GM19240 (cell line): ENCODE results near the gene RBMY1E.
"Not testable (repeated sequence)": the region's sequence is repeated elsewhere in the genome, so short reads cannot be mapped to it uniquely, and the experiment has no call there.

Experiments
- DNase-seq: peaks from one replicate; pipeline ENCODE4 v3.0.0; 2011; ENCODE audit warnings: low spot score; ENCODE audit not compliant: insufficient read length

RBMY1E gene

DNA sequence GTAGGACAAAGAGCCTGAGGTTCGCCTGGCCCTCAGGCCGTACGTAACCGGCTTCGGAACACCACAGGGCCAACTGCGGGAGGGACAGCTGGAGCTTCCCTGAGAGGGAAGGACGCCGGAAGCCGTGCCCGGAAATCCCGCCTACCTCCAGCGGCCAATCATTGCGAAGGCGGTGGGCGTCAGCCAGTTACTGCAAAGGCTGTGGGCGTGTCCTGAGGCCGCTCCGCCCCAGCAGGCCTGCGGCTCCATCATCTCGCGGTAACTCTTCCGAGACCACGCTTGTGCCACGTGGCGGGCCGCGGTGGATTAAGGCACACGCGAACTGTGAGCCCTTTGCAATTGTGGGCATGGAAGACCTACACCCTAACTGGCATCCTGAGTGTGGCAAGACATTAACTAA, at the start of gene RBMY1E:
Gene RBMY1E, minus strand, starts transcription at position 101 of the 400 bp plus-strand sequence. CDS start 1,978 bp downstream, outside the sequence.
- DNase-seq, result not testable (repeated sequence)

DNA sequence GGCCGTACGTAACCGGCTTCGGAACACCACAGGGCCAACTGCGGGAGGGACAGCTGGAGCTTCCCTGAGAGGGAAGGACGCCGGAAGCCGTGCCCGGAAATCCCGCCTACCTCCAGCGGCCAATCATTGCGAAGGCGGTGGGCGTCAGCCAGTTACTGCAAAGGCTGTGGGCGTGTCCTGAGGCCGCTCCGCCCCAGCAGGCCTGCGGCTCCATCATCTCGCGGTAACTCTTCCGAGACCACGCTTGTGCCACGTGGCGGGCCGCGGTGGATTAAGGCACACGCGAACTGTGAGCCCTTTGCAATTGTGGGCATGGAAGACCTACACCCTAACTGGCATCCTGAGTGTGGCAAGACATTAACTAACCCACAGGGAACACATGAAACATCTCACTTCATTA, 23.4 kb downstream of the RBMY1E start, which contains the start of gene RBMY1D:
Gene RBMY1D, minus strand, starts transcription at position 101 of the 400 bp plus-strand sequence. CDS start 2,013 bp downstream, outside the sequence.
- not testable (repeated sequence) for DNase-seq

DNA sequence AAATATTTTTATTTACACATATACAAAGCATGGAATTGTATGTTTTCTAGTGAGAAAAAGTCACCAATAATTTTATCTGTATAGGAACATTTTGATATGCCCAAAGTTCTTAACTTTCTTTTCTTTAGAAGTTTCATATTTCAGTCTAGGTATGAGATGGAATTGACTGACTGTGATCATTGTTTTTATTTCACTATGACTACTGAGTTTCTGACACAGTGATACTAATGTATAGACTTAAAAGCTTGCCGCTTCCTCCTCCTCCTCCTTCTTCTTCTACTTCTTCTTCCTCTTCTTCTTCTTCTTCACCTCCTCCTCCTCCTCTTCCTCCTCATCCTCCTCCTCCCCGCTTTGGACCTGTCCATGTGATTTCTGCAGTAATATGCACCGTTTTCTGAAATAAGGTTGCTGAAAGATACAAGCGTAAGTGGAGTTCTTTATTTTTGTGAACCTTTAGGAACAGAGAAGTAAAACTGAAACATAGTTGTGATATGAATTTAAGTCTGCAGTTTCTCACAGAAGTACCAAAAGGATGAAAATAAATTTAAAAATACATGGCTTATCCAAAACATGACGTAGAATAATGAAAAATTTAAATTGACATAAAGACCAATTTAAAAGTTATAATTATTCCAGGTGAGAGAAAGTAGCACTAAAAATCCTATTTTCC, 48.3 kb downstream of the RBMY1E start:
- not testable (repeated sequence) for DNase-seq
